HepG2 (cell line): ENCODE data around the gene RAI14. TPM values are rescaled to one million over a fixed set of nuclear protein-coding genes. Genes with fewer than 3 reads are reported as not detected.
A peak's percentile ranks its signal among the peaks of the same experiment; 100 is the strongest.

Experiments
- ARNTL ChIP-seq: sonication (generic); formaldehyde crosslinking; IDR thresholded peaks from 2 replicates; pipeline ENCODE4 v1.4.0; 2020; ENCODE audit warnings: mild to moderate bottlenecking, missing genetic modification reagents
- BRF2 ChIP-seq: sonication (generic); formaldehyde crosslinking; IDR thresholded peaks from 2 replicates; pipeline ENCODE4 v1.8.1; 2022; ENCODE audit warnings: mild to moderate bottlenecking, missing genetic modification reagents
- EED ChIP-seq: sonication (generic); formaldehyde crosslinking; IDR thresholded peaks from 2 replicates; pipeline ENCODE4 v1.5.0; 2020; ENCODE audit warnings: mild to moderate bottlenecking, missing genetic modification reagents
- ERF ChIP-seq: IDR thresholded peaks from 2 replicates; pipeline ENCODE4 v1.6.1; 2018; ENCODE audit warnings: missing biosample characterization, missing genetic modification reagents
- FOSL2 ChIP-seq: sonication (generic); formaldehyde crosslinking; IDR thresholded peaks from 2 replicates; pipeline ENCODE4 v1.4.0; 2020; ENCODE audit warnings: missing genetic modification reagents
- GTF3A ChIP-seq: sonication (generic); formaldehyde crosslinking; conservative IDR thresholded peaks from 2 replicates; pipeline ENCODE4 v1.4.0; 2020; ENCODE audit warnings: mild to moderate bottlenecking, missing genetic modification reagents
- IKZF4 ChIP-seq: sonication (generic); formaldehyde crosslinking; IDR thresholded peaks from 2 replicates; pipeline ENCODE4 v1.5.1; 2020; ENCODE audit warnings: borderline replicate concordance, mild to moderate bottlenecking, low read depth, missing genetic modification reagents; ENCODE audit errors: not compliant biosample characterization
- IRF2 ChIP-seq: IDR thresholded peaks from 2 replicates; pipeline ENCODE4 v1.6.1; 2018; ENCODE audit warnings: missing genetic modification reagents, missing compliant biosample characterization
- MXD4 ChIP-seq: IDR thresholded peaks from 2 replicates; pipeline ENCODE4 v1.6.1; 2016; ENCODE audit warnings: mild to moderate bottlenecking, missing biosample characterization, missing genetic modification reagents
- NFE2 ChIP-seq: sonication (generic); formaldehyde crosslinking; IDR thresholded peaks from 2 replicates; pipeline ENCODE4 v1.4.0; 2020; ENCODE audit warnings: missing genetic modification reagents
- NKX3-1 ChIP-seq: sonication (generic); formaldehyde crosslinking; IDR thresholded peaks from 2 replicates; pipeline ENCODE4 v1.5.0; 2020; ENCODE audit warnings: missing genetic modification reagents
- REL ChIP-seq: sonication (generic); formaldehyde crosslinking; conservative IDR thresholded peaks from 2 replicates; pipeline ENCODE4 v1.8.0; 2022; ENCODE audit warnings: mild to moderate bottlenecking, missing genetic modification reagents, moderate library complexity
- TOE1 ChIP-seq: sonication (generic); formaldehyde crosslinking; IDR thresholded peaks from 2 replicates; pipeline ENCODE4 v1.4.0; 2020; ENCODE audit warnings: mild to moderate bottlenecking, missing genetic modification reagents
- YEATS4 ChIP-seq: sonication (generic); formaldehyde crosslinking; IDR thresholded peaks from 2 replicates; pipeline ENCODE4 v1.4.0; 2020; ENCODE audit warnings: missing genetic modification reagents, borderline replicate concordance
- ZBTB34 ChIP-seq: sonication (generic); formaldehyde crosslinking; IDR thresholded peaks from 2 replicates; pipeline ENCODE4 v1.8.0; 2022; ENCODE audit warnings: mild to moderate bottlenecking, missing genetic modification reagents
- ZBTB44 ChIP-seq: sonication (generic); formaldehyde crosslinking; IDR thresholded peaks from 2 replicates; pipeline ENCODE4 v1.4.0; 2020; ENCODE audit warnings: missing genetic modification reagents
- ZFX ChIP-seq: sonication (generic); formaldehyde crosslinking; IDR thresholded peaks from 2 replicates; pipeline ENCODE4 v1.4.0; 2020; ENCODE audit warnings: mild to moderate bottlenecking, low read depth, missing genetic modification reagents, moderate library complexity
- ZGPAT ChIP-seq: IDR thresholded peaks from 2 replicates; pipeline ENCODE4 v1.6.1; 2016; ENCODE audit warnings: mild to moderate bottlenecking
- ZNF230 ChIP-seq: sonication (generic); formaldehyde crosslinking; IDR thresholded peaks from 2 replicates; pipeline ENCODE4 v1.4.0; 2020; ENCODE audit warnings: mild to moderate bottlenecking, missing genetic modification reagents
- ZNF256 ChIP-seq: sonication (generic); formaldehyde crosslinking; conservative IDR thresholded peaks from 2 replicates; pipeline ENCODE4 v1.4.0; 2020; ENCODE audit warnings: missing genetic modification reagents
- ZNF329 ChIP-seq: sonication (generic); formaldehyde crosslinking; IDR thresholded peaks from 2 replicates; pipeline ENCODE4 v1.9.0; 2021; ENCODE audit warnings: low read depth, mild to moderate bottlenecking, missing genetic modification reagents
- polyA plus RNA-seq, 8 experiments: library from polyadenylated mRNA; depleted of rRNA in 3 of 8; stranded (reverse) in 7 of 8; unstranded in 1 of 8; fragments of >200 nt; fragmentation: Illumina TruSeq in 4 of 8; extraction: Trizol in 4 of 8; gene quantifications; 2 replicates each; pipeline versions ENCODE4 v1.2.1 to v1.2.3, GENCODE V29; 2011 to 2016; ENCODE audit warnings: low read depth in 4 of 8, missing spikeins in 1 of 8, mixed read lengths in 1 of 8; ENCODE audit not compliant: insufficient read depth in 1 of 8
- total RNA-seq, 5 experiments: library from RNA; depleted of rRNA; stranded (reverse); fragments of >200 nt; fragmentation: Illumina TruSeq; extraction: Trizol; gene quantifications; 2 replicates each; pipeline ENCODE4 v1.2.3, GENCODE V29; 2016; ENCODE audit warnings: low read depth in 1 of 5

Gene RAI14
- total and polyA plus RNA-seq, 2 of the 13 experiments (the other 11 are each of a cell fraction or from before 2014, with no cell fraction given), result 12.6 to 18.2 TPM

- TF ChIP-seq ZNF329 (0 out of 2 replicates have a peak, but pooled peaks have one; percentile 54), IKZF4 (CRISPR knock-in tag) (peak; percentile 41), ERF (peak; percentile 69; the same call in 1 of the 2 replicates), ARNTL (CRISPR knock-in tag) (no peak; the same call in 1 of the 2 replicates), TOE1 (0 out of 2 replicates have a peak, but pooled peaks have one; percentile 73), EED (no peak; the same call in 1 of the 2 replicates), REL (CRISPR knock-in tag) (no peak; the same call in 1 of the 2 replicates), IRF2 (CRISPR knock-in tag) (0 out of 2 replicates have a peak, but pooled peaks have one; percentile 31), ZNF256 (CRISPR knock-in tag) (peak; percentile 83; the same call in 1 of the 2 replicates), ZBTB34 (CRISPR knock-in tag) (0 out of 2 replicates have a peak, but pooled peaks have one; percentile 28), YEATS4 (CRISPR knock-in tag) (peak; percentile 94), ZBTB44 (CRISPR knock-in tag) (no peak), ZNF230 (CRISPR knock-in tag) (peak; percentile 71), ZGPAT (peak; percentile 91), ZFX (CRISPR knock-in tag) (peak; percentile 75), GTF3A (CRISPR knock-in tag) (peak; percentile 93; the same call in 1 of the 2 replicates), FOSL2 (CRISPR knock-in tag) (peak; percentile 6; the same call in 1 of the 2 replicates), NFE2 (no peak), MXD4 (CRISPR knock-in tag) (peak; percentile 96), BRF2 (CRISPR knock-in tag) (peak; percentile 85), NKX3-1 (CRISPR knock-in tag) (peak; percentile 73; the same call in 1 of the 2 replicates)
Observed at GRCh38 chr5:34838785-34839714, 182.9 kb downstream of the RAI14 start, which contains the start of gene TTC23L (continued).
